Measurements from ENCODE around the gene CYLD.

GRCh38 chr16:50838165-50838564, 96.3 kb downstream of the CYLD start:
- no peak for TF ChIP-seq FOXP2 (optimal IDR thresholded peaks at IDR 0.05; ENCODE audit: control extremely low read depth, extremely low read length, insufficient read depth)
- no peak for TF ChIP-seq POLR2AphosphoS5 (IDR thresholded peaks at IDR 0.05; ENCODE audit: borderline replicate concordance, low read depth, low read length)
- no peak for TF ChIP-seq EZH2 (IDR thresholded peaks at IDR 0.05)
